HG02642 (cell line): ENCODE results near the gene ARHGEF37.
"Not testable (repeated sequence)": the region's sequence is repeated elsewhere in the genome, so short reads cannot be mapped to it uniquely, and the experiment has no call there.

Experiments used
- ATAC-seq: cut with Tn5 transposase; IDR thresholded peaks from one replicate; pipeline ENCODE4 v1.9.1; 2021; ENCODE audit warnings: mild to moderate bottlenecking; ENCODE audit not compliant: unreplicated experiment, poor library complexity

The ARHGEF37 gene

GRCh38 chr5:149667084-149667828, 86.0 kb downstream of the ARHGEF37 start:
- ATAC-seq = no peak

DNA sequence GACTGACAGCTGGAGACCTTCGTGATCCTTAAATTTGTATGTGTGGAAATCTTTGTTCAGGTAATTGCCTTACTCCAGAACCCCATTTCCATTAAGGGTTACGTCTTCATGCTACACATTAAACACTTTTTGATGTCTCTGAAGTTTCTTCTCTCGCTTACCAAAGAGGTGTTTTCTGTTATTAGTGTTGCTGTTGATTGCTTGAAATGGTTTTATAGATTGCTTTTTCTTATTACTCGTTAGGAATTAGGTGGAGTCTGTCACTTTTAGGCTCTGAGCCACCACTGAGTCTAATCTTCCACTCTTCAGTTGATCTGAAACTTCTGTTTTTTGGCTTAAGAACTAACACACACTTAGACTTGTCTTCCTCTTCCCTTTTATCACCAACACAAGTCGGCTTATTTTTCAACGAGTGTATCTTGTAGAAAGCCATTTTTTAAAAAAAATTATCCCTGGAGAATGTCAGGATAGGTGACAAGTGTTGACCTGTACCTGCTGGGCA, 86.6 kb downstream of the ARHGEF37 start:
- ATAC-seq = no peak

DNA sequence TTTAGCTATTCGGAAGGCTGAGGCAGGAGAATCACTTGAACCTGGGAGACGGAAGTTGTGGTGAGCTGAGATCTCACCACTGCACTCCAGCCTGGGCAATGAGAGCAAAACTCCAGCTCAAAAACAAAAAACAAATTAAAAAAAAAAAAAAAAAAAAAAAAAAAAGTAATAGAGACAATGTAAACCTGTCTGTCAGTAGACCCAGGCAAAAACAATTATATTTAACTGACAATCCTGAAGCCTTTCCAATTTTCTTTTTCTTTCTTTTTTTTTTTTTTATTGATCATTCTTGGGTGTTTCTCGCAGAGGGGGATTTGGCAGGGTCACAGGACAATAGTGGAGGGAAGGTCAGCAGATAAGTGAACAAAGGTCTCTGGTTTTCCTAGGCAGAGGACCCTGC, 88.0 kb downstream of the ARHGEF37 start:
- not testable (repeated sequence) for ATAC-seq

DNA sequence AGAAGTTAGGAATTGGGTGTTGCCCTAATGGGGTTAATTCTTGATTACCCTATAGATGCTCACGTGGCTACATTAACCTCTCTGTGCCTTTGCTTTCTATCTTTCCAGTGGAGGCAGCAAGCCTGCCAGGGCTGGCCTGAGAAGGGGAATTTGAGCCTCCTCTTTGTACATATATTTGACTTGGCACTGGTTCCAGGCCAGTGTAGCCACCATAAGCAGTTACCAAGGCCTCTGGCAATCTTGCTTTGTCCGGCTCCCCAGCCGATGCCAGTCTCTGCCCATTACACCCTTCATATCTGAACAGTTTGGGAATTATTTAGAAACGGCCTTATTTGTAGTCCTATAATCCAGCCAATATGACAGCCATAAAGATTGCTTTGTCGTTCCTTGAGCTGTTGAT, 90.2 kb downstream of the ARHGEF37 start:
- ATAC-seq = no peak

- no peak for ATAC-seq
Measured at GRCh38 chr5:149672701-149673476, 91.6 kb downstream of the ARHGEF37 start.

GRCh38 chr5:149674686-149675085, 93.4 kb downstream of the ARHGEF37 start:
- no peak for ATAC-seq

DNA sequence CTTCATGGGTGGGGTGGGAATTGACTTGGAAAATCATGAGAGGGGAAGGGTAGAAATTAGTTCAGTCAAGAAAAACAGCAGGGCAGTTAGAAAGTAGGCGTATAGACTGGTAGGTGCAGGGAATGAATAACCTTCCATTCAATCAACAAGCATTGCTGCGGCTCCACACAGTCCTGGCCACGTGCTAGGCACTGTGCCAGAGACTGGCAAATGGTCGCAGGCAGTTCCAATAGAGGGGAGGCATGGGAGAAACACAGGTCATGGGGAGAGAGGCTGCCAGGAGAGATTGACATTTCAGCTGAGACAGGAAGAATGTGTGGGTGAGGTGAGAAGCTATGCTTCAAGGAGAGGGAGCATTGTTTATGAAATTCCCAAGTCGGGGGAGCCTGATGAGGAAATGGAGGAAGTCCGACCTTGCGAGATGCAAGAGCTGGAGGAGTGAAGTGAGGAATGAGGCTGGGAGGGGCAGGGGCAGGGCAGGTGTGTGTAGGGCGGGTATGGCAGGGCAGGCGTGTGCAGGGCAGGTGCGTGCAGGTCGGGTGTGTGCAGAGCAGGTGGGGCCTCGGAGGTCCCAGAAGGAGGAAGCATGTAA, 94.4 kb downstream of the ARHGEF37 start:
- no peak for ATAC-seq

DNA sequence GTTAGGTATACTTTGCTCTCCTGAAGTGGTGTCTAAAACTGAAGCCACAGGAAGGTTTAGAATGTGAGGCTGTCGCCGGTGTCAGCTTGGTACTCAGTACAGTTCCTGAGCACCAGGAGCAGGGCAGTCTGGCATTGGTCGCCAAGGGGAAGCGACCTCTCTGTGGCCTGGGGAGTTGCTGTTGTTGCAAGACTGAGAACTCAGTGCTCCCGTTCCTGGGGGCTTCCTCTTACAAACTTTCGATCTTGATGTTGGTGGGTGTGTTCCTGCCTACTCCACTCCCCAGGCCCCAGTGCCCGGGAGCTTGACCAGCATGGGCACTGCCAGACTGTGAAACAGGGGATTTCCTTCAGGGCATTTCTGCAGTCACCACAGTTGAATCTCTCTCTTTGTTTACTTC, 96.4 kb downstream of the ARHGEF37 start:
- no peak for ATAC-seq

- peak; percentile 43 for ATAC-seq
Measured at GRCh38 chr5:149679876-149680809, 98.8 kb downstream of the ARHGEF37 start.

- ATAC-seq = peak; percentile 98
Measured at GRCh38 chr5:149680810-149681221, 99.5 kb downstream of the ARHGEF37 start.

DNA sequence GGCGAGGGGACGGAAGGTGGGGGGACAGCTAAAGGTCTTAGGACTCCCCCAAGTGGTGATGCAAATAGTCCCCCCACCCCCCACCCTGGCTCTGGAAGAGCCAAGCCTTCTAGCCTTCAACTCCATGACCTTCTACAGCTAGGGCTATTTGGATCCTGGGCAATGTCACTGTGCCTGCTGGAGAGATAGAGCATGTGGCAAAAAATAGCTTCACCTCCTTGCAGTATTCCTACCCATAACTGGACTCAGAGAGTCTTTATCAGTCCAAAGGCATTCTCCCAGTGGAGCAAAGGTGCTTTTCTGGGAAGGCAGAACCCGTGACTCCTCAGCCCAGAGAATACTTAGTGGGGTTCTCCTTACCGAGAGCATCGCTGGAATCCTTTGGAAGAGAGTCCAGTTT, 100.0 kb downstream of the ARHGEF37 start:
- no peak for ATAC-seq

DNA sequence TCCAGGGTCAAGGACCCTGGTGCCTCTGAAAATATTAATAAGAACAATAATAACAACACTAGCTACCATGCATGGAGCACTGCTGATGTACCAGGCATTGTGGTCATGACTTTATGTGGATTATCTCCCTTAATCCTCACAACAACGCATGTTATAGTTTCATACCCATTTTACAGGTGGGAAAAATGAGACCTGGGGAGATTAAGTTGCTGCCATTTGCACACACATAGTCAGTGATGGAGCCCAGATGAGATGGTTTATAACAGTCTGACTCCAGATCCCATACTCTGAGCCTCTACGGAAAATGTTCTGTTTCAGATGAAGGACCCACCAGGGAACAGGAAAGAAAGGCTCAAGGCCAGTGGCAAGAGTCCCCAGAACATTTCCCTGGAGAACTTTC, 100.6 kb downstream of the ARHGEF37 start:
- ATAC-seq = no peak

DNA sequence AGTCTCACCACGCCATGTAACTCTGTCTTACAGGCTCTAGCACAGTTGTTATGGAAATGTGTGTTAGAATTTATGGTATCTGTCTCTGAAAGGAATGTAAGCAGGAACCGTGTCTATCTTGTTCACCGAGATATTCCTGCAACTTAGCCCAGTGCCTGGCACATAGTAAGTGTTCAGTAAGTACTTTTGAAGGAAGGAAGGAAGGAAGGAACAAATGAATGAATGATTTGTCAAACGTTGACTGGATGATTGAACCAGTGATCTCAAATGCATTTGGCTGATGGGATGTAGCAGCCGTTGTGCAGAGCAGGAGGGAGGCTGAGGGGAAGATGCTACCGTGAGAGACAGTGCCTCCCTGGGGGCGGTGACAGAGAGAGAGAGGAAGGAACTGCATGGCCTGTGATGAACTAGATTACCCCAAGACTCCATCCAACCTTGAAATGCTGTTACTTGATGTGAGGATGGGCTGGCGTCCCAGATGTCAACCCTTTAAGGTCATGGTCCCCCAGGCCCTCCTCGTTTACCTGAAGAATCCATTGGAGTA, 101.3 kb downstream of the ARHGEF37 start:
- no peak for ATAC-seq

DNA sequence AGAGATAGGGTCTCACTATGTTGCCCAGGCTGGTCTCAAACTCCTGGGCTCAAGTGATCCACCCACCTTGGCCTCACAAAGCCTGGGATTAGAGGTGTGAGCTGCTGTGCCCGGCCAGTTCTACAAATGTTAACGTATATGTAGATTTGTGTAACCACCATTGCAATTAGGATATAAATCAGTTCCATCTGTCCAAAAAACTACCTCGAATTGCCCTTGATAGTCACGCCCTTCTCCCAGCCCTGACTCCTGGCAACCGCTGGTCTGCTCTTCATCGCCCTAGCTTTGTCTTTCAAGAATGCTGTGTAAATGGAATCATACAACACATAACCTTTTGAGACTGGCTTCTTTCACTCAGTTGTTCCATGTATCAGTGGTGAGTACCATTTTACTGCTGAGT, 102.7 kb downstream of the ARHGEF37 start:
- no peak for ATAC-seq

DNA sequence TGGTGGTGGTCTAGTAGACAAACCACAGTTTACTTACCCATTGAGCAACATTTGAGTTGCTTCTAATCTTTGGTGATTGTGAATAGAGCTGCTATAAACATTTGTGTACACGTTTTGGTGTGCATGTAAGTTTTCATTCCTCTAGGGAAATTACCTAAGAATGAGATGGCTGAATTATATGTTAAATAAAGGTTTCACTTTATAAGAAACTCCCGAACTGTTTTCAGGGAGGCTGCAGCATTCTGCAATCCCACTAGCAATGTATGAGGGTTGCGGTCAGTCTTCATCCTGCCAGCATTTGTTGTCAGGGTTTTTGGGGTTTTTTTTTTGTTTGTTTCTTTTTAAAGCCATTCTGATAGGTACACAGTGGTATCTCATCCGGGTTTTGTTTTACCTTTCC, 103.1 kb downstream of the ARHGEF37 start:
- ATAC-seq = no peak
